Measurements from ENCODE around the gene IL1RAPL1.

The IL1RAPL1 gene

DNA sequence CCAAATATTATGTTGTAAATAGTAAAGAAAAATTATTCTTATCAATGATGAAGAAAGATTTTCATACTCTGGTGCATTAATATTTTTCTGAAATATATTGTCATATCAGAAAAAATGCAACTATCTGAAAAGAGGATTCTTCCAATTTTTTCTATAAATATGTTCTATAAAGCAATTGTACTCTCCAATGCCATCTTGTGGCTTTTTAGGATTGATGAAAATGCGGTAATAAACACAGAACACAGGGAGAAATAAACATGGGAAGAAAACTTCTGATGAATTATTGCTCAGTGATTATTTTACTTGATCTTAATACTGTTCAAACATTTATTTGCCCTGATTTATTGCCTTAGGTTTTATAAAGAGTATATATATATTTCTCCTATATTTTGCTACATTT lies 215.4 kb downstream of the IL1RAPL1 start:
- no peak for DNase-seq

DNA sequence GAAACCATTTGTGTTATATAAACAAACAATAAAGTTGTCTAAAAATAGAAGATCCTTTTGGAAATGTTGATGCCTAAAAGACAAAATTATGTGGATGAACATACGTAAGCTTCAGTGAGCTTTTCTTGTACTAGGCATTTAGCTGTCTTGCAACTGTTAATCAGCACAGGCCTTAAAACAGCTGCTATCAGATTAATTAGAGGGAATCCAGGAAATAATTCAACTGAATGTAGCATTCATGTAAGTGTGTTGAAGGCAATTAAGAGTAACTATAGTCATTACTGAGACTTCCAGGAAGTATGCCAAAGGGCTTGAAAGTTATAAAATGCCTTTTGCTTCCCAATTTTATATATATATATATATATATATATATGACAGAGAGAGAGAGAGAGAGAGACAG lies 248.7 kb downstream of the IL1RAPL1 start:
- no peak for DNase-seq

DNA sequence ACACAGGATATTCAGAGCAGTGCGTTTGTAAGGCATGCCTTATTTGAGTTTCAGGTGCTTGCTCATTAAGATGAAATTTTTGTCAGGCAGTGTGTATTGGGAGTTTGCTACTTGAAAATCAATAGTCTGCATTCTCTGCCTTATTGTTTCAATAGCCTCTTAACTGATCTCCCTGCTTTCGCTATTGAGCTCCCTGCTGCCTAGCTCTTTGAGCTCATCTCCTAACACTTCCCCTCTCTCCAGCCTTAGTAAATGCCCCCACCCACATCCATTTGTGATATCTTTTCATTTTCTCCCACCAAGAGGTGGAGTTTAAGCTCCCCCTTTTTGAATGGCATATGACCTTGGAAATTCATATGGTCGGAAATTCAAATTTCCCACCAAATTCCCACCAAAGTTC lies 256.6 kb downstream of the IL1RAPL1 start:
- no peak for DNase-seq

DNA sequence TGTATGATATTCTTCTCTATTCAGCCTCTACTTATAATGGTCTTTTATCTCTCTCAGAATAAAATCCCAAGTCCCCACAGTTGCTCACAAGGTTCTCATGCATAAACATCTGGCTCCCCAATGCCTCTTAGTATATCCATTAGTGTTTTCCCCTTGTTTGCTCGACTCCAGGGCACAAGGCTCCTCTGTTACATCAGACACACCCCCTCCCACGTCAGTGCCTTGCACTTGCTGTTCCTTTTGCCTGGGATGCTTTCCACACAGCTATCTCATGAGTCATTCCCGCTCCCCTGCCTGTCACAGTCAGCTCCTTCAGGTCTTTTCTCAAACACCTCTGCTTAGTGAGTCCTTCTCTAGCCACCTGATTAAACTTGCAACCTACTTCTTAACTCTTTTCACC lies 260.2 kb downstream of the IL1RAPL1 start:
- DNase-seq: no peak

DNA sequence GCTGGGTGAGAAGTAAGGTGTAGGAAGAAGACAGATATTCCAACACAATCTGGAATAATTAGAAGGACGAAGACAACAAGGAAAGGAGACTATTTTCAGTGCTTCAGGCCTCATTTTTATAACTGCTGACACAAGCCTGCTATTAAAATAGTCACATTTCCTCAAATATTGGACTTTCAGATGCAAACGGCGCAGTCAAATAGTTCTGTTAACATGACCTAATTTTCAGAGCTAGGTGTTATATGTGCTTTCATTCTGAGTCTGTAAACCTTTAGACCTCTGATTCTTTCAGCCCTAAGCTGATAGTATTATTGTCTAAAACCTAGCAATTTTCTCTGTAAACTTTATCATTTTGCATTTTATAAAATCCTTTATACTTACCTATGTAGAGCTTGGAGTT lies 261.5 kb downstream of the IL1RAPL1 start:
- no peak for DNase-seq

DNA sequence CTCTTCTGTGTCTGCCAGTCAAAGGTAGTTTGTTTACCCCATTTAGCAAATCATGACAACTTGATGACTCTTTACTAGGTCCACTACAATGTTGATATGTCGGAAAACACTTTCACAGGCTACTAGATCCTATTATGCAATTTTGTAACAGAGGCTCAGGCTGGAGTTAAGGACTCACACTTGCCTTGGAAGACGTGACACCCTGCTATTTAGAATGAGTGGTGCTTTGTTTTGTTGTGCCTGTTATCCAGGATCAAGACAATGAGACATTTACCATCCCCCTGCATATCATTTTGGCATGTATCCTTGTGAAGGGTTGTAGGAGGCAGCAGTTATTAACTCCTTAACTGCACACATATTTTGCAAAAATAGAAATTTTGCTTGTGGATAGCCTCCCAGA lies 263.7 kb downstream of the IL1RAPL1 start:
- DNase-seq: no peak

DNA sequence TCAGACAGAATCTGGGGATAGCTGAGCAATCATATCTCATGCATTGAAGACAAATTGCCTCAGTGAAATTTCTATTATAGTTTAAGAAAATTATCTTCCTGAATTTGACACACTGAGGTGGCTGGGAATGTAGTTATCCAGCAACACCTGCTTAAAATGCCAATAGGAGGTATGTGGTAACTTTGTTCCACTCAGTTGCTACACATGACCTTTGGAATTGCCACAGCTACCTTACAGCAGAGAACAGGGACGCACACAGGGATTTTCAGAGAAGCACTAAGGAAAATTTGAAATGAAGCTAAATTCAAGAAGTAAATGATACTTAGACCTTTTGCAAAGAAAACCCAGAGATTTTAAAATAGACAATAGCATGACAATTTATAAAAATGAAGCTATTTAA lies 264.6 kb downstream of the IL1RAPL1 start:
- DNase-seq: no peak

DNA sequence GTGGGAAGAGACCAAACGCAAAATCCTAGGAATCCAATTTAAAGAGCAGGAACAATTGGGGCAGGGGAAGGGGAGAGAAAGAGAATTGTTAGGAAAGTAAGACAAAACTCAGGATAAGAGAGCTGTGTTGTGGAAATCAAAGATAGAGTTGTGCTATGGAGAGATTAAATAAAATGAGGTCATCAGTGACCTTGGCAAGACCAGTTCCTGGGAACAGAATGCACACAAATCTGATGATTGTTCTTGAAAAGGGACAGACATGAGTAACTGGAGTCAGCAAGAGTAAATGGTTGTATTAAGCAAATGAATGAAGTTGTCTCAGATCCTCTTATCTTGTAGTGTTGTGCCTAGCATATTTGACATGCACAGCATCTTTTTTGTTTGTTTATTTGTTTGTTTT lies 267.4 kb downstream of the IL1RAPL1 start:
- DNase-seq: no peak

DNA sequence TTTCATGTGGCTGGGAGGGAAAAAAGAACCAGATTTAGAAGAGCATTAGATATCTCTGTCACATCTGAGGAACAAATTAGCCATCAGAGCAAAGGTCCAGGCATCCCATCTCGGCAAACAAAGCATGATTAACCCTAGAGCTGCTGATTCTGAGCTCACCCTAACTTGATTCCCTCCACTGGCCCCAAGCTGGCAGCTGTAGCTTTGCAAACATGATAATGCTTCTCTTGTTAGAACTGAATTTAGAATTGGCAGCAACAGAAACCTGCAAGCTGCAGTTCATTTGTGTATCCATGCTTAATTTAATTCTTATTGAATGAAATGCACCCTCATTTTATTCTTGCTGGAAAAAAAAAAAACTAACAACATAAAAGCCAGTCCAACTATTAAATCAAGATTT lies 289.2 kb downstream of the IL1RAPL1 start:
- no peak for DNase-seq

DNA sequence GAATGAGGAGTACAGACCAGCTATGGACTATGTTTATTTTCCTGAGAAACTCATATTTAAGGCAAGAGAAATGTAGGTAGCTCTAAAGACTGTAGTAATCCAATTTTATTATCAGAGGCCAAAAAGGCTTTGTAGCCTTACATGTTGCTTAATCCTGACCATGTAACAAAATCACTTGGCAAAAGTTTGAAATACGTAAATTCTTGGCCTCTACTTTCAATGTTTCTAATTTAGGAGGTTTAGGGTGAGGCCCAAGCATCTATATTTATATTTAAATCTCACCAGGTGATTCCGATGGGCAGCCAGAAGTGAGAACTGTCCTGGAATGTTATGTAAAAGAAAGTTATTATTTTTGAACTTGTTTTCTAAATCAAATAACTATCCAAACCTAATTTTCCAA lies 289.7 kb downstream of the IL1RAPL1 start:
- DNase-seq: no peak

DNA sequence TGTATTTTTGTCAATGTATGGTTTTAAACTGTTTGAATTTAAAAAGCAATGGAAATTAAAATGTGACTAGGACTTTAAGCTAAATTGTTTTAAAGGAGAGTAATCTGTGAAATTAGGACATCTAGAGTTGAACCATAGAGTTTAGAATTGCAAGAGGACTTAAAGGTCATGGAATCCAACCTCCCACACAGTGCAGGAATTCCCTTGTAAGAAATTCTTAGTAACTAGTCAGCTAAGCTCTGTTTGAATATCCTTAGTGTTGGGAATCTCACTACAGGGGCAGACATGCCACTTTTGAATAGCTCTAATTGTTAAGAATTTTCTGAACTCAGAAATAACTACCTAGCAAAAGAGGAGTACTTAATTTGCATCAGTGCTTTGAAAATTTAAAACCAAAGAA lies 292.9 kb downstream of the IL1RAPL1 start:
- no peak for DNase-seq

DNA sequence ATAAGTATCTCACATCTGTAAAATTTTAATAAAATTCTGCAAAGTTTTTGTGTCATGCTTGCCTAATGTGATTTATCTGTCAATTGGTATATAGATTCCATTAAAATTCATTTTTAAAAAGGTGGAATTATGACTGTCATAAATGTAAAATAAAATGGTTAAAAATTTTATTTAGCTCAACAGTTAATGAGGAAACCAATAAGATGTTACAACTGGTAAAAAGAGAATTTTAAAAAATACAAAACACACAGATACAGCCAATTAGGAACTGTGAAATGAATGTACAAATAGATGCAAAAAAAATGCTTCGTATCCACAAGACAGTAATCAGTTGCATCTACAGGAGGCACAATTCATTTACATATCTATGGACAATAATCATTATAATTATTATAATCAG lies 297.6 kb downstream of the IL1RAPL1 start:
- DNase-seq: no peak

DNA sequence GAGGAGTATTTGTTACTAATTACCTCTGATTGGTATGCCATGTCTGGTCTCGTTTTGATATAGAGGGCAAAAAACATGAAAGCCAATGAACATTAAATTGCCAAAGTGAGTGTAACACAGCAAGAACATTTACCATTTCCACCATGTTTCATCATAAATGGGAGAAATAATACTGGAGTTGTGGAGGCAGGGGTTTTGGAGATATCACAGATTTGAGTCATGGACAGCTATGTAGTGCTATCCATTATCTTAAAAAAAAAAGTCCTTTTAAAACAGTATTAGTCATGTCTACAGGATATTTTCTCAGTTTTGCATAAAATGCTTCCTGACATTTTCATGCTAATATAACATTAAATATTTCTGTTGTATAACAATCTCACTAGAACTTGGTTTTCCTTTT lies 301.2 kb downstream of the IL1RAPL1 start:
- DNase-seq: no peak

DNA sequence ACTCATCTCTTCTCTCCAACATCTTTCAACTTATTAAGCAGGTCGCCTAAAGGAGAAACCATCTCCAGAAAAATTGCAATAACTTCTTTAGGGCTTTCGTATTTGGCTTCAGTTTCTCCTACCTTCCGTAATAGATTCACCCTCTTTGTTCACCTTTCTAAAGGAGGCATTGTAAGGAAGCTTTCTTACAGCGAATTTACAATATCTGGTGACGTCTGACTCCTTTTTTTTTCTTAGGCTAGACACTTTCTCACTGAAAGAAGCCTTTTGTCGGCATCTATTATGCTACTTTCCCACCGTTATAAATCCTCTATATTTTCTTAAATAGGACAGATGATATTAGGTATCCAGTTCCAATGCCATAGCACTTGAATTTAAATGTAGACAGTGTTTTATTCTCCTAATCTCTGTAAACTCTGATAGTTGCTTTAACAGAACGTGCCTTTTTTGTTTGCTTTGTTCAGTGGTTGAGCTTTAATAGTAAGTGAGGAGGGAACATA lies 302.4 kb downstream of the IL1RAPL1 start:
- no peak for DNase-seq

DNA sequence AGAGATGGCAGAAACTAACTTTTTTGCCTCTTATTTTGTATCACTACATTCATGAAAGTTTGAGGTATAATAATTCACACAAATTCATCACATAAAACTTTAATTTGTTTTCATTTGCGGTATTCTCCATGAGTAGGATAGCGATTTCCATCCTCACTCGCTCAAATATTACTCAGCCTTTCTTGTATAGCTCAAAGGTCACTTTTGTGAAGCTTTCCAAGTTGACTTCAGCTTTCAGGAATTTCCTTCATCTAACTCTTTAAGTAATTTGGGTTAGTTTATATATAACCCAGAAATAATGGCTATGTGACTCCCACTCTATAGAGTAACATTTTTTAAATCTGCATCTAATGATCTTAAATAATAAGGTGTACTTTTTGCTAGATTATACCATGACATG lies 314.4 kb downstream of the IL1RAPL1 start:
- DNase-seq: no peak

DNA sequence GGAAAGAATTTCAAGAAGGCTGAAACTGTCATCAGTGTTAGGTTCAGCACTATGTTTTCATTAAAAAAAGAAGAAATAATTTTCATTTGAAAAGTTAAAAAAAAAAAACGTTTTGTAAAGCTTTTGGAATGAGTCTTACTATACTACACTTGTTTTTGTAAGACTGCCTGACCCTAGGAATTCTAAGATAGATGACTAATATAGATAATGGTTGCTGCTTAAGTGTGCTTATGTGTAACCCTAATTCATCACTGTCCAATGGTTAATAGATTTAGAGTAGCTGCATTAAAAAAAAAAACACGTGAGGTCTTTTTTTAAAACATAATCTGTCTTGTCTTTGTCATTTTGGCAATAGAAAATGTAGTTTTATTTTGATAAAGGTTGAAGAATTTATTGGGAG lies 323.2 kb downstream of the IL1RAPL1 start:
- no peak for DNase-seq

DNA sequence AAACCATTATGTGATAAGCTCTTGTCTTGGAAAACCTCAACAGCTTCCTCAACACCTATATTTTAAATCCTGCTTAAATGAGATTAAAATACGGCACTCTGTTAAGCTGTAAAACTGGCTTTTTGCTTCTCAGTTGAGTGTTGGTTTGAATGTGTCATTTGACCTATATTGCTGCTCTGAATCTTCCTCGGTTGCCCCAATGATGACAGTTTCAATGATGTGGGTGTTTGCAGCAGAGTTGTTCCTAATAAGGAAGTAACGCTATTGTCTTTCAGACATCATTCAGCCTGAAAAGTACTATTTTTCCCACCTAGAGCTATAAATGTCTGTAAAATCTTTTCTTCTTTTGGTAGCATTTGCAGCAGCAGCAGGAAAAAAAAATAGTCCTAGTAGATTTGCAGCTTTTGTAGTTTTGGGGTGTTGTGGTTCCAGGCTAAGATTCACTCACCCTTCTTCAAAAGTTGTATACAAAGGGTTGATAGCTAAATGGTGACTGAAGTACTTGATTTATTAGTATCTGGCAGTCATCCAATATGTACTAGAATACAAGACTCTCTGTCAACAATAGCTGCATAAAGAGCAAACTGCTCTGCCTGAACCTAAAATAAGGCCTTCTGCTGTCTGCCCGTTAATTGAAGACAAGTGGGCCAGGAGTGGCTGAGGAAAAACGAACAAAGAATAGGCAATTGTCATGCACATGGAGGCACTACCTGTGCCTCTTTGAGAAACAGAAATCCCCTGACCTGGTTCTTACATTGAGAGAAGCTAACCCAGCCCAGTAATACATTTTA lies 333.1 kb downstream of the IL1RAPL1 start:
- DNase-seq: no peak

DNA sequence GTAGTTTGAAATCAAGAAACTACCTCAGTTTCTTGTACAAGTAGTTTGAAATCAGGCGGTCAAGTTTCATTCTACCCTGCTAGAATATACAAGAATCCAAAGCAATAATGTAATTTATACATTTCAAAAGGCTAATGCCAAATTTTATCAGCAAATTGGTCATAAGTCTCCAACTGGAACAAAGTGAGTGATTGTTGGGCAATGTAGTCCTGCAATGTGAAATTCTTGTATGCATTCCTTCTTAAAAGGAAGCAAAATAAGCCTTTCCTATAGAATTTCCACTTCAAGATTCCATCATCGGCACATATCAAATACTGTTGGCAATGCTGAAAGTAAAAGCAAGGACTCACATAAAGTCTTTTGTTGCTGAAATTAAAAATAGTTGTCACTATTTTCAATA lies 334.9 kb downstream of the IL1RAPL1 start:
- DNase-seq: no peak

DNA sequence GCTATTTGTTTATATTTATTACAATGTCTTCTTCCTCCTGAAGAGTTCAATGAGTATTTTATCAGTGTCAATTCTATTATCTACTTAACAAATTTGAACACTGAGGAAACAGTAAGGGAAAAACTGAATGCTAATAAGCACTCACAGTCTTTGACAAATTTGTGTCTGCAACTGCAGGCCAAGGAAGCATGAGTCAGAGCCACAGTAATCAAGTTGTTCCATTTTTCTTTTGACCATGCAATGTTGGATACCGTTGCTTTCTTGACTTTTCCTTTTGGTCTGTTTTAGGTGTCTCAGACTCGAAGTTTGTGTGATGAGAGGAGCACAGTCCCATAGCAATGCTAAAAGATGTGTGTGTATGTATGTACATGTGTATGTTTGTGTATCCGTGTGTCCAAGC lies 359.6 kb downstream of the IL1RAPL1 start:
- DNase-seq: no peak

DNA sequence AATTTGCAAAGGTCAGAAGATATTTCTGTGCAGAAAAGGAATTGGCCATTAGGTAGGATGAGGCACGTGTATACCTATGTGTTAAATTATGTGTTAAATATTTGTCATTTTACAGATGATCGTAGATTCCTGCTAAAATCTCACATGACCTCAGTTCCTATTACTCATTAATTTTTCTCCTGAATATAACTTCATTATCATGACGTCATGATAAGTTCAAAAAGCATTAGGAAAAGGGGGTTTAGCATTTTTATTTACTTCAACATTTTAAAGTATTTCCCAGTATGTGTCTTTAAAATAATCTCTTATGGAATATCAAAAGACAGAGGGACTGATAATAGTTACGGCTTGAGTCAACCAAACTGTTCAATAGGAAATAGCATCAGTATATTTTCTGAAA lies 372.8 kb downstream of the IL1RAPL1 start:
- no peak for DNase-seq

DNA sequence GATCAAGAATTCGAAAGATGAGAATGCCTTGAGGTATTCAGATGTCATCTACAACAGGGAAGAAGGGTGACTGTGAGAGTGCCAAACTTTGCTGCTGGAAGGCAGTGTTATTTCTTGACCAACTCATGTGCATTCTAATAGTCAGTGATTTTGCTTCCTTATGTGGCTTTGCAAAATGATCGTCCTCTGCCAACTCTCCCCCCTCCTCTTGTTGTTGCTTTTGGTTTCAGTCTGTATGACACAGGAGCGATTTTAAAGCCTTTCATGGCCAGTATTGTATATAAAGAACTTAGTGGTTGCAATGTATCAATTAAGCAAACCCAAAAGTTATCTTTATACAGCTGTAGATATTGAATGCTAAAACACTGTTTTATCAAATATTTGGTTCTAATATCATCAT lies 379.1 kb downstream of the IL1RAPL1 start:
- no peak for DNase-seq

DNA sequence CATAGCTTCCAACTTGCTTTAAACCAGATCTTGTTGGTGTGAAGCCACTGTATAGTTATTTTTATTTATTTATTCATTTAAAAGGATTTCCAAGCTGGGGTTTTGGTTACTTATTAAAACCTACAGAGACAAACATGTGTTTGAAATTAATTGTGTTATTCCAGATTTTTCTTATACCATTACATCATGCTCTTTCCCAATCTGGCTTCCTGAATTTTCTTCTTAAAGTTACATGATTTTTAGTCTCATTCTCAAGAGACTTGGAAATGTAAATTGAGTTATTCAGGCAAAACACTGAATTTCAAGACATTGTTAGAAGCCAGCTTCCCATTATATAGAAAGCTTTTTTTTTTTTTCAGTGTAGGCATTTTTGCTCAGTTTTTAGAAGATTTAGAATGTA lies 381.9 kb downstream of the IL1RAPL1 start:
- no peak for DNase-seq

DNA sequence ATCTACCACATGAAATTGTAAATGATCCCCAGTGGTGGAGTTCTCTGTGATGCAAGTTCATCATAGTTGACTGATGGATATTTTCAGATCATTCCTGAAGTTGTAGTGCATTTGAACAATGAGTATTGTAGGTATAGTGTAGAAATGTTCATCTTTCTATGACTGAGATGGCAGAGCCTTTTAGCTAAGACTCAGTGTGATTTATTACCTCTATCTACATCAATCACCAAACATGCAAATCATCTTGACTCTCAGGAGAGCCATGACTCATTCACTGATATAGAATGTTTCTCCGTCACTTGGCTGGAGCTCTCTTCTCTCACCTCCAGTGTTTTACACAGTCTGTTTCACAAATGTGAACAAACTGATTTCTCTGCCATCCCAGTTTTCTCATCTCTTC lies 392.6 kb downstream of the IL1RAPL1 start:
- DNase-seq: no peak

DNA sequence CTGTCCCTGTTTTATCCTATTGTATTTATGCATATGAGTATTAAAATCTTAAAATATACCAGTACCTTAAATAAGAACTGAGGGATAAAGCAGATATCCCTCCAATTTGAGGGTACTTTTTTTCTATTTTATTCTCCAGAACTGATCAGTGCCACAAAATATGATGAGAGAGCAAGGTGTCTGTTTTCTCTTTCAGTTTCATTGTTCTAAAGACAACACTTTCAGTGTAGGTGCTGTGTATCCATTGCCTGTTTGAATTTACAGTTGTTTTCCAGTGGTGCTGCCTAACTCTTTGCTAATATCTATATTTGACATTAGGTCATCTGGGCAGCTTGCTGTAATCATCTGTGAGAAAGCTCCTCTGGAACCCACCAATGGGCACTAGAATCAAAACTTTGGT lies 394.7 kb downstream of the IL1RAPL1 start:
- no peak for DNase-seq

DNA sequence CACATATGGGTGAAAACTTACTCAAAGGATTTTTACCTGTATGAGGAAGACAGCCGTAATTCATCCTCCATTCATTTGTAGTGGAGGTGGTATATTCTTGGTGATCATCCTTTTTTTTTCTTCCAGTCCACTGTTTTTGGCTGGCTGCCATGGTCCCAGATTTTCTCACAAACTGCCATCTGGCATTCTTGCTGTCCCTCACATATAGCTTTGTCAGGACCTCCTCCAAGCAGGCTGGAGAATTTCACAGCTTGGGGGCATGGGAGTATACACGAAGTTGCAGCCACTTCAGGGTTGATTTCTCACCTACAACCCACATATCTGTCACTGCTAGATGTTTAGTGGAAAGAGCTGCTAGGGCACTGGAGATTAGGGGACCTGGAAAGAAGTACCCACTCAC lies 401.0 kb downstream of the IL1RAPL1 start:
- no peak for DNase-seq
